ENCODE measurements around the gene TTC39B. TPM values are rescaled to one million over a fixed set of nuclear protein-coding genes. Genes with fewer than 3 reads are reported as not detected.

The TTC39B gene
- total and polyA plus RNA-seq, 2 donors (not counting 3 experiments of a cell fraction or from before 2014, with no cell fraction given): 1.0 to 5.4 TPM

GRCh38 chr9:15116130-15116580 lies 190.9 kb downstream of the TTC39B start:
- H3K4me1 ChIP-seq (ENCODE audit: control insufficient read depth, extremely low read depth, insufficient read depth, low read length): no peaks in the 10 kb centered on the region
- FAIRE-seq: no peak
- H3K79me2 ChIP-seq (ENCODE audit: control insufficient read depth, insufficient read depth, low read length): no peaks in the 10 kb centered on the region
- no peaks in the 10 kb centered on the region for H3K9me3 ChIP-seq (replicated peaks; ENCODE audit: control insufficient read depth, insufficient read depth, low read length)
- no peak overlapping the region for H3K4me3 ChIP-seq (replicated peaks in 1 of 3; ENCODE audit: insufficient read depth in 1 of 3, low read depth in 1 of 3, low read length in 3 of 3)
- no peaks in the 10 kb centered on the region for H4K20me1 ChIP-seq (replicated peaks; ENCODE audit: control insufficient read depth, extremely low read depth, insufficient read depth, low read length)
- ChIA-PET POLR2A (no interaction called here), CTCF (interaction anchor here (0.8 to 1.1 kb wide), 3 partner anchors 12 to 543 kb away, joined by 3 to 4 read pairs (median 4); no protein-coding TSS in a partner anchor)
- dilution Hi-C loops (cut with MboI; ENCODE audit: extremely low pct_ligation_motif_present, low sequenced_read_pairs): no loop called here
- H3K36me3 ChIP-seq (ENCODE audit: control insufficient read depth in 2 of 2, extremely low read depth in 1 of 2, insufficient read depth in 2 of 2, low read length in 2 of 2): no peaks in the 10 kb centered on the region
- H3K4me2 ChIP-seq (ENCODE audit: insufficient read depth, low read length): no peak overlapping the region
- no peak for DNase-seq (ENCODE audit: low read depth, low spot score)
- peaks cover 4 to 7% of the 10 kb centered on the region in 2 experiments for H3K27me3 ChIP-seq (ENCODE audit: control insufficient read depth in 2 of 2, insufficient read depth in 2 of 2, low read length in 2 of 2)
- BruUV-seq (replicated peaks): no TSS peak
- no peaks in the 10 kb centered on the region for H3K9me1 ChIP-seq (replicated peaks; ENCODE audit: control insufficient read depth, extremely low read depth, insufficient read depth, low read length)
- no peak overlapping the region for H2AFZ ChIP-seq (ENCODE audit: low read depth, low read length)
- H3K9ac ChIP-seq (replicated peaks; ENCODE audit: extremely low read depth, insufficient read depth, low read length): no peak overlapping the region
- no peak overlapping the region for H3K27ac ChIP-seq (ENCODE audit: insufficient read depth, low read depth, low read length)
- intact Hi-C loops (cut with micrococcal nuclease): no loop called here
- no peak for TF ChIP-seq MYC (IDR thresholded peaks at IDR 0.05; ENCODE audit: low read depth, low read length)
- TF ChIP-seq, protein P1, sequence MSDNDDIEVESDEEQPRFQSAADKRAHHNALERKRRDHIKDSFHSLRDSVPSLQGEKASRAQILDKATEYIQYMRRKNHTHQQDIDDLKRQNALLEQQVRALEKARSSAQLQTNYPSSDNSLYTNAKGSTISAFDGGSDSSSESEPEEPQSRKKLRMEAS (IDR thresholded peaks at IDR 0.05; ENCODE audit: insufficient read depth, insufficient read length): no peak
- TF ChIP-seq GATA2 (IDR thresholded peaks at IDR 0.05; ENCODE audit: insufficient read depth, insufficient read length, low read depth, low read length): no peak
- TF ChIP-seq POLR2AphosphoS5 (IDR thresholded peaks at IDR 0.05; ENCODE audit: insufficient read depth, low read depth, low read length): no peak
- TF ChIP-seq JUN (IDR thresholded peaks at IDR 0.05; ENCODE audit: borderline replicate concordance, insufficient read depth, insufficient read length, low read depth): no peak

GRCh38 chr9:15115702-15116101 lies 191.3 kb downstream of the TTC39B start:
- dilution Hi-C loops (cut with MboI; ENCODE audit: extremely low pct_ligation_motif_present, low sequenced_read_pairs) (no loop called here), intact Hi-C loops (cut with micrococcal nuclease) (no loop called here)
- no peak overlapping the region for H2AFZ ChIP-seq (ENCODE audit: low read depth, low read length)
- H3K4me3 ChIP-seq (replicated peaks in 1 of 3; ENCODE audit: insufficient read depth in 1 of 3, low read depth in 1 of 3, low read length in 3 of 3): no peak overlapping the region
- no peaks in the 10 kb centered on the region for H3K36me3 ChIP-seq (ENCODE audit: control insufficient read depth in 2 of 2, extremely low read depth in 1 of 2, insufficient read depth in 2 of 2, low read length in 2 of 2)
- H3K27ac ChIP-seq (ENCODE audit: insufficient read depth, low read depth, low read length): no peak overlapping the region
- H4K20me1 ChIP-seq (replicated peaks; ENCODE audit: control insufficient read depth, extremely low read depth, insufficient read depth, low read length): no peaks in the 10 kb centered on the region
- FAIRE-seq (no peak), DNase-seq (ENCODE audit: low read depth, low spot score) (no peak)
- BruUV-seq (replicated peaks): no TSS peak
- H3K9ac ChIP-seq (replicated peaks; ENCODE audit: extremely low read depth, insufficient read depth, low read length): no peak overlapping the region
- peaks cover 3 to 5% of the 10 kb centered on the region in 2 experiments for H3K27me3 ChIP-seq (ENCODE audit: control insufficient read depth in 2 of 2, insufficient read depth in 2 of 2, low read length in 2 of 2)
- TF ChIP-seq POLR2A (IDR thresholded peaks at IDR 0.05; ENCODE audit: low read depth, low read length) (no peak), POLR2AphosphoS5 (IDR thresholded peaks at IDR 0.05; ENCODE audit: insufficient read depth, low read depth, low read length) (no peak), CTCF (IDR thresholded peaks at IDR 0.05; ENCODE audit: extremely low read depth in 1 of 2, insufficient read depth in 1 of 2, low read depth in 1 of 2, low read length in 2 of 2) (no peak), FOS (IDR thresholded peaks at IDR 0.05; ENCODE audit: borderline replicate concordance, insufficient read depth, low read length) (no peak), JUN (IDR thresholded peaks at IDR 0.05; ENCODE audit: borderline replicate concordance, insufficient read depth, insufficient read length, low read depth) (no peak), GATA2 (IDR thresholded peaks at IDR 0.05; ENCODE audit: insufficient read depth, insufficient read length, low read depth, low read length) (no peak), EZH2 (IDR thresholded peaks at IDR 0.05; ENCODE audit: borderline replicate concordance, low read depth, low read length, severe bottlenecking) (no peak), MYC (IDR thresholded peaks at IDR 0.05; ENCODE audit: low read depth, low read length) (no peak)
- TF ChIP-seq, protein P1 (IDR thresholded peaks at IDR 0.05; ENCODE audit: insufficient read depth, insufficient read length): no peak
- no peaks in the 10 kb centered on the region for H3K9me3 ChIP-seq (replicated peaks; ENCODE audit: control insufficient read depth, insufficient read depth, low read length)
- ChIA-PET CTCF (interaction anchor here (0.8 to 0.9 kb wide), 2 partner anchors 15 to 544 kb away, joined by 3 read pairs; no protein-coding TSS in a partner anchor), POLR2A (no interaction called here)
- H3K4me2 ChIP-seq (ENCODE audit: insufficient read depth, low read length): no peak overlapping the region
- no peaks in the 10 kb centered on the region for H3K4me1 ChIP-seq (ENCODE audit: control insufficient read depth, extremely low read depth, insufficient read depth, low read length)
- no peaks in the 10 kb centered on the region for H3K79me2 ChIP-seq (ENCODE audit: control insufficient read depth, insufficient read depth, low read length)
- no peaks in the 10 kb centered on the region for H3K9me1 ChIP-seq (replicated peaks; ENCODE audit: control insufficient read depth, extremely low read depth, insufficient read depth, low read length)

All from endothelial cell of umbilical vein (primary cell).